Osteoblast (primary cell): ENCODE data around the gene DDX56. TPM values are rescaled to one million over a fixed set of nuclear protein-coding genes. Genes with fewer than 3 reads are reported as not detected.

Experiments
- DNase-seq: peaks from one replicate; pipeline ENCODE4 v3.0.0; 2011; ENCODE audit warnings: low spot score, mixed read lengths; ENCODE audit not compliant: insufficient read length; ENCODE audit errors: missing footprints
- H2AFZ ChIP-seq: 2 replicates; pipeline ENCODE4 v1.6.0; 2011; ENCODE audit warnings: mild to moderate bottlenecking, low read length
- H3K27ac ChIP-seq: 2 replicates; pipeline ENCODE4 v1.5.1; 2011; ENCODE audit warnings: mild to moderate bottlenecking, low read depth, low read length, moderate library complexity
- H3K27me3 ChIP-seq: 2 replicates; pipeline ENCODE4 v1.6.0; 2012; ENCODE audit warnings: mild to moderate bottlenecking, control low read depth, inconsistent platforms, low read length, moderate library complexity; ENCODE audit not compliant: insufficient read depth
- H3K36me3 ChIP-seq: 2 replicates; pipeline ENCODE4 v1.5.1; 2011; ENCODE audit warnings: mild to moderate bottlenecking, low read length, control low read depth, moderate library complexity; ENCODE audit not compliant: insufficient read depth
- H3K4me1 ChIP-seq: 2 replicates; pipeline ENCODE4 v1.5.1; 2011; ENCODE audit warnings: mild to moderate bottlenecking, low read length, control low read depth, moderate library complexity; ENCODE audit not compliant: insufficient read depth
- H3K4me2 ChIP-seq: 2 replicates; pipeline ENCODE4 v1.6.0; 2011; ENCODE audit warnings: mild to moderate bottlenecking, low read length; ENCODE audit not compliant: insufficient read depth
- H3K4me3 ChIP-seq: fragments of 200-600 bp; sonication (generic); 3 replicates; pipeline ENCODE4 v1.5.1; 2012; ENCODE audit warnings: mild to moderate bottlenecking, low read length, inconsistent platforms; ENCODE audit not compliant: insufficient read depth
- H3K79me2 ChIP-seq: 2 replicates; pipeline ENCODE4 v1.6.0; 2012; ENCODE audit warnings: mild to moderate bottlenecking, low read length, control low read depth, inconsistent platforms; ENCODE audit not compliant: insufficient read depth
- H3K9me3 ChIP-seq: 2 replicates; pipeline ENCODE4 v1.5.1; 2011; ENCODE audit warnings: low read depth, low read length, control low read depth
- H4K20me1 ChIP-seq: 2 replicates; pipeline ENCODE4 v1.6.0; 2012; ENCODE audit warnings: mild to moderate bottlenecking, low read length, control low read depth; ENCODE audit not compliant: insufficient read depth
- total RNA-seq: library from RNA; depleted of rRNA; stranded (reverse); fragments of >200 nt; gene quantifications from 2 replicates; pipeline ENCODE4 v1.2.3, GENCODE V29; 2012
- TF ChIP-seq, protein P1 (sequence below): IDR thresholded peaks from 2 replicates; pipeline ENCODE4 v1.5.1; 2011; ENCODE audit warnings: mild to moderate bottlenecking, low read depth, low read length, moderate library complexity; ENCODE audit errors: extremely low read depth

DDX56 gene
- total RNA-seq, 1 donor, result 34.7 TPM

DNA sequence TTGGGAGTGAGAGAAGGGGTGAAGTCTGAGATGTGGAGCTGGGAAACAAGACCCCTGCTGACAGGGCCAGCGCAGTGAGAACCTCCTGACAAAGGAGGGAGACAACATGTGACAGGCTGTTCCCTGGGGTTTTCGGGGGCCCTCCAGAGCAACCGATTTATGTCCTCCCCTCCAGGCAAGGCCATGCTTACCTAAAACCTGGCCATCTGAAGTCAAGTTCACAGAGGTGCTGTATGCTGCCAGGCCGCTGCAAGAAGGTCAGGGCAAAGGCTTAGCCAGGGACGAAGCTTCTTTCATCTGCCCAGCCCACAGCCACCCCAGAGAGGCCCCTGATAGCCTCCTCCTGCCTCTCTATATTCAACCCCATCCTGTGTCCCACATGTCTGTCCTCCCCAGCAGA is 53.1 kb downstream of the DDX56 start:
- Histone ChIP-seq H3K79me2 (no peaks in the 10 kb centered on the region), H3K4me3 (no peak overlapping the region), H3K9me3 (no peaks in the 10 kb centered on the region), H2AFZ (no peak overlapping the region), H3K27ac (no peak overlapping the region), H3K27me3 (peaks cover 4% of the 10 kb centered on the region), H3K36me3 (no peaks in the 10 kb centered on the region), H4K20me1 (no peaks in the 10 kb centered on the region), H3K4me1 (no peaks in the 10 kb centered on the region), H3K4me2 (no peak overlapping the region)
- no peak for DNase-seq
- TF ChIP-seq, protein P1, sequence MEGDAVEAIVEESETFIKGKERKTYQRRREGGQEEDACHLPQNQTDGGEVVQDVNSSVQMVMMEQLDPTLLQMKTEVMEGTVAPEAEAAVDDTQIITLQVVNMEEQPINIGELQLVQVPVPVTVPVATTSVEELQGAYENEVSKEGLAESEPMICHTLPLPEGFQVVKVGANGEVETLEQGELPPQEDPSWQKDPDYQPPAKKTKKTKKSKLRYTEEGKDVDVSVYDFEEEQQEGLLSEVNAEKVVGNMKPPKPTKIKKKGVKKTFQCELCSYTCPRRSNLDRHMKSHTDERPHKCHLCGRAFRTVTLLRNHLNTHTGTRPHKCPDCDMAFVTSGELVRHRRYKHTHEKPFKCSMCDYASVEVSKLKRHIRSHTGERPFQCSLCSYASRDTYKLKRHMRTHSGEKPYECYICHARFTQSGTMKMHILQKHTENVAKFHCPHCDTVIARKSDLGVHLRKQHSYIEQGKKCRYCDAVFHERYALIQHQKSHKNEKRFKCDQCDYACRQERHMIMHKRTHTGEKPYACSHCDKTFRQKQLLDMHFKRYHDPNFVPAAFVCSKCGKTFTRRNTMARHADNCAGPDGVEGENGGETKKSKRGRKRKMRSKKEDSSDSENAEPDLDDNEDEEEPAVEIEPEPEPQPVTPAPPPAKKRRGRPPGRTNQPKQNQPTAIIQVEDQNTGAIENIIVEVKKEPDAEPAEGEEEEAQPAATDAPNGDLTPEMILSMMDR, result no peak

DNA sequence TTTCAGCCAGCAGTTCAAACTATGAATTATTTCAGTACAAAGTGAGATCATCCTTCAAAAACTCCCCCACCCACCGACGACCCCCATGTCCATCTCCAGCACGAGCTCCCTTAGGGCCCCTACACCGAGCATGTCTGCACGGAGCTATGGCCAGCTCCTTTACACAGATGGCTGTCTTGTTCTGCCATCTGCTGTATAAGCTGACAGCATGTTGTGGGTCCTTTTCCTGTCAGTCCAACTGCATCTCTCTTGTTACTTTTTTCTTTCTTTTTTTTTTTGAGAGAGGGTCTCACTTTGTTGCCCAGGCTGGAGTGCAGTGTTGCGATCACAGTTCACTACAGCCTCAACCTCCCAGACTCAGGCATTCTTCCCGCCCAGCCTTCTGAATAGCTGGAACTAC is 54.2 kb downstream of the DDX56 start:
- TF ChIP-seq, protein P1, result no peak
- Histone ChIP-seq H3K27me3 (peaks cover 4% of the 10 kb centered on the region), H4K20me1 (no peaks in the 10 kb centered on the region), H3K36me3 (no peaks in the 10 kb centered on the region), H3K4me3 (no peak overlapping the region), H3K9me3 (no peaks in the 10 kb centered on the region), H3K79me2 (no peaks in the 10 kb centered on the region), H3K4me2 (no peak overlapping the region), H3K27ac (no peak overlapping the region), H2AFZ (no peak overlapping the region), H3K4me1 (no peaks in the 10 kb centered on the region)
- no peak for DNase-seq

DNA sequence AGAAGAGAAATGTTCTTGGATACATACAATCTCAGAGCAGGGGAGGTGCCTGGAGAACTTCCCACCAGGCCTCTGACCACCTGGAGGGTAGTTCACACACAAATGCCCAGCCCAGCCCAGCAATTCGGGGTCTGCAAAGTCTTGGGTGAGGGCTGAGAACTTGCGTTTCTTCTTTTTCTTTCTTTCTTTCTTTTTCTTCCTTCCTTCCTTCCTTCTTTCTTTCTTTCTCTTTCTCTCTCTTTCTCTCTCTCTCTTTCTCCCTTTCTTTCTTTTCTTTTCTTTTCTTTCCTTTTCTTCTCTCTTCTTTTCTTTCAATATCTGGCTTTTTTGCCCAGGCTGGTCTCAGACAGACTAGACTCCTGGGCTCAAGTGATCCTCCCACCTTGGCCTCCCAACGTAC is 54.9 kb downstream of the DDX56 start:
- DNase-seq, result no peak
- Histone ChIP-seq H3K9me3 (no peaks in the 10 kb centered on the region), H2AFZ (no peak overlapping the region), H3K27ac (no peak overlapping the region), H3K79me2 (no peaks in the 10 kb centered on the region), H3K36me3 (no peaks in the 10 kb centered on the region), H3K4me3 (no peak overlapping the region), H3K27me3 (peaks cover 4% of the 10 kb centered on the region), H3K4me2 (no peak overlapping the region), H4K20me1 (no peaks in the 10 kb centered on the region), H3K4me1 (no peaks in the 10 kb centered on the region)
- TF ChIP-seq, protein P1, result no peak

DNA sequence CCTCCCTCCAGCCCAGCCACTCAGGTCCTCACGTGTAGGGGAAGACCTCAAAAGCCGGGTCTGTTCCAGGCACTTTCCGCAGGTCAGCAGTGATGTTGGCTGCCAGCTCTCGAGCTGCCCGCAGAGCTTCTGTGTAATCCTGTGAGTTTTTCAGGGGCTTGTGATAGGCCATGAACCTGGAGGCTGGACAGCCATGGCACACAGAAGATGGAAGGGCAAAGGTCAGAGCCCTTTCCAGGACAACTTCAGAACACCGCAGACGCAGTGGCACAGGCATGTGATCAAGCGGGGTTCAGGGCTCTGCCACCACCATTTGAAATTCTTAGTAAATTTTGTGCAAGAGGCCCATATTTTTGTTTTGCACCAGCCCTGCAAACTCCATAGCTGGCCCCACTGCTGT is 56.5 kb downstream of the DDX56 start:
- TF ChIP-seq, protein P1, result no peak
- Histone ChIP-seq H3K27me3 (no peaks in the 10 kb centered on the region), H3K79me2 (no peaks in the 10 kb centered on the region), H3K4me1 (no peaks in the 10 kb centered on the region), H3K4me3 (no peak overlapping the region), H3K4me2 (no peak overlapping the region), H3K9me3 (no peaks in the 10 kb centered on the region), H4K20me1 (no peaks in the 10 kb centered on the region), H2AFZ (no peak overlapping the region), H3K27ac (no peak overlapping the region), H3K36me3 (no peaks in the 10 kb centered on the region)
- no peak for DNase-seq

Other genes with a start within 250 kb of the DDX56 start
- gene CAMK2B, start 248.3 kb downstream of the DDX56 start, total RNA-seq, result not detected in 2 replicates
- gene NUDCD3, start 83.2 kb downstream of the DDX56 start, total RNA-seq, result 44.2 and 54.3 TPM in 2 replicates
- gene NPC1L1, start 32.6 kb downstream of the DDX56 start, total RNA-seq, result not detected in 2 replicates
- gene TMED4, start 8.3 kb upstream of the DDX56 start, total RNA-seq, result 84.3 and 90.1 TPM in 2 replicates
- gene OGDH, start 32.7 kb upstream of the DDX56 start, total RNA-seq, result 59.2 and 64.4 TPM in 2 replicates
- 18.8 and 19.4 TPM in 2 replicates for gene ZMIZ2, start 174.9 kb upstream of the DDX56 start, total RNA-seq
- gene PPIA, start 222.8 kb upstream of the DDX56 start, total RNA-seq, result 1,505 and 1,612 TPM in 2 replicates